Tibial artery (tissue), 4 donors: ENCODE data around the gene GTF3A.

Experiments used
- DNase-seq, 2 donors: peaks; one replicate each; pipeline ENCODE4 v3.0.0-alpha.2; 2019
- H3K27ac ChIP-seq, 2 donors: fragments of 200-600 bp; sonication (generic) in 1 of 2; 1 replicate in 1 of 2; 2 replicates in 1 of 2; pipeline ENCODE4 v1.5.1; 2018 to 2019; ENCODE audit warnings: mild to moderate bottlenecking in 1 of 2
- H3K27me3 ChIP-seq, 2 donors: fragments of 200-600 bp; sonication (generic) in 1 of 2; one replicate each; pipeline versions ENCODE4 v1.5.1 to v1.6.0; 2016 to 2019
- H3K36me3 ChIP-seq, 3 donors: fragments of 200-600 bp; sonication (generic) in 2 of 3; one replicate each; pipeline ENCODE4 v1.5.1; 2016 to 2019; ENCODE audit warnings: mild to moderate bottlenecking in 2 of 3
- H3K4me1 ChIP-seq, 4 donors: fragments of 200-600 bp; sonication (generic) in 2 of 4; 1 replicate in 3 of 4; 2 replicates in 1 of 4; pipeline ENCODE4 v1.5.1; 2016 to 2019
- H3K4me3 ChIP-seq, 2 donors: fragments of 200-600 bp; sonication (generic) in 1 of 2; 1 replicate in 1 of 2; 2 replicates in 1 of 2; pipeline ENCODE4 v1.5.1; 2018 to 2019; ENCODE audit warnings: mild to moderate bottlenecking in 2 of 2
- H3K9me3 ChIP-seq, 3 donors: fragments of 200-600 bp; sonication (generic) in 1 of 3; one replicate each; pipeline ENCODE4 v1.5.1; 2016 to 2019
- CTCF ChIP-seq, 2 experiments: fragments of 200-600 bp in 1 of 2; fragments of 450-650 bp in 1 of 2; IDR thresholded peaks; one replicate each; pipeline ENCODE4 v1.5.1; 2017 to 2019; ENCODE audit warnings: antibody characterized with exemption in 2 of 2, mild to moderate bottlenecking in 1 of 2, moderate library complexity in 1 of 2
- intact Hi-C: fragments of 100-400 bp; cut with DNase I; formaldehyde crosslinking; loops from one replicate; pipeline ENCODE4 v1.15.0; 2023; ENCODE audit warnings: low total_unique reads

Gene GTF3A

GRCh38 chr13:27405546-27406134 is 18.8 kb upstream of the GTF3A start:
- H3K27ac ChIP-seq: no peak overlapping the region
- H3K4me1 ChIP-seq: peaks cover 0 to 17% (median 12%) of the 10 kb centered on the region in 4 donors
- intact Hi-C loops: no loop called here
- no peaks in the 10 kb centered on the region for H3K36me3 ChIP-seq
- H3K27me3 ChIP-seq: peaks cover 0 to 4% of the 10 kb centered on the region in 2 donors
- H3K4me3 ChIP-seq: no peak overlapping the region
- no peak for DNase-seq
- no peak for TF ChIP-seq CTCF (IDR thresholded peaks at IDR 0.05)
- H3K9me3 ChIP-seq: no peaks in the 10 kb centered on the region

GRCh38 chr13:27406178-27406939 is 18.1 kb upstream of the GTF3A start:
- Histone ChIP-seq H3K36me3 (no peaks in the 10 kb centered on the region), H3K27ac (no peak overlapping the region), H3K27me3 (peaks cover 0 to 4% of the 10 kb centered on the region in 2 donors), H3K9me3 (no peaks in the 10 kb centered on the region), H3K4me1 (peaks cover 0 to 17% (median 12%) of the 10 kb centered on the region in 4 donors), H3K4me3 (no peak overlapping the region)
- DNase-seq: no peak
- intact Hi-C loops: no loop called here
- TF ChIP-seq CTCF (IDR thresholded peaks at IDR 0.05): peak in 1 of 2 experiments; percentile 18

- peaks cover 0 to 9% of the 10 kb centered on the region in 2 donors for H3K27me3 ChIP-seq
- no peak overlapping the region for H3K4me3 ChIP-seq
- no peak for TF ChIP-seq CTCF (IDR thresholded peaks at IDR 0.05)
- no peaks in the 10 kb centered on the region for H3K36me3 ChIP-seq
- peaks cover 0 to 12% (median 8%) of the 10 kb centered on the region in 4 donors for H3K4me1 ChIP-seq
- no peak for DNase-seq
- no peak overlapping the region for H3K27ac ChIP-seq
- H3K9me3 ChIP-seq: no peaks in the 10 kb centered on the region
- intact Hi-C loops: no loop called here
These were observed 16.3 kb upstream of the GTF3A start for GRCh38 chr13:27408074-27408473.

- no peak for TF ChIP-seq CTCF (IDR thresholded peaks at IDR 0.05)
- no peak for DNase-seq
- peaks cover 0 to 12% of the 10 kb centered on the region in 2 donors for H3K27me3 ChIP-seq
- no peaks in the 10 kb centered on the region for H3K9me3 ChIP-seq
- H3K27ac ChIP-seq: no peak overlapping the region
- H3K4me3 ChIP-seq: no peak overlapping the region
- peaks cover 0 to 3% (median under 1%) of the 10 kb centered on the region in 4 donors for H3K4me1 ChIP-seq
- no peaks in the 10 kb centered on the region for H3K36me3 ChIP-seq
- intact Hi-C loops: no loop called here
These were observed 15.4 kb upstream of the GTF3A start for GRCh38 chr13:27409013-27409412.

GRCh38 chr13:27411341-27411740 is 13.1 kb upstream of the GTF3A start:
- Histone ChIP-seq H3K27me3 (peaks cover 0 to 12% of the 10 kb centered on the region in 2 donors), H3K36me3 (no peaks in the 10 kb centered on the region), H3K27ac (no peak overlapping the region), H3K4me3 (no peak overlapping the region), H3K4me1 (no peaks in the 10 kb centered on the region), H3K9me3 (no peaks in the 10 kb centered on the region)
- no peak for TF ChIP-seq CTCF (IDR thresholded peaks at IDR 0.05)
- intact Hi-C loops: no loop called here
- DNase-seq: no peak
